ENCODE data around the gene OBSCN.

DNA sequence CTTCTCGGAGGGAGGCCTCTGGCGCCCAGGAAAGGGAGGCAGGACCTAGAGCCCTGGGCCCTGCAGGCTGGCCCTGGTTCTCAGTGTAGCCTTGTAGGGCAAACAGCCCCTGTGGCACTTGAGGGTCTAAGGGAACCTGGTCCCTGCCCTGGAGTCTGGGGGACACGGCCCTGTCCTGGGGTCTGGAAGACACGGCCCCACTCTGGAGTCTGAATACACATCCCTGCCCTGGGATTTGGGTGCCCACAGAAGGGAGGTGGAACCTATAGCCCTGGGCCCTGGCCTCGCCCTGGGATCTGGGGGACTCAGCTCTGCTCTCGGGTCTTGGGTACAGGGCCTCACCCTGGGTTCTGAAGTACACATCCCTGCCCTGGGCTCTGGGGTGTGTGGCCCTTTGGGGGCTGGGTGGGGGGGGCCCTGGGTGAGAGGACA, 97.9 kb downstream of the OBSCN start:
- TF ChIP-seq, protein P1, sequence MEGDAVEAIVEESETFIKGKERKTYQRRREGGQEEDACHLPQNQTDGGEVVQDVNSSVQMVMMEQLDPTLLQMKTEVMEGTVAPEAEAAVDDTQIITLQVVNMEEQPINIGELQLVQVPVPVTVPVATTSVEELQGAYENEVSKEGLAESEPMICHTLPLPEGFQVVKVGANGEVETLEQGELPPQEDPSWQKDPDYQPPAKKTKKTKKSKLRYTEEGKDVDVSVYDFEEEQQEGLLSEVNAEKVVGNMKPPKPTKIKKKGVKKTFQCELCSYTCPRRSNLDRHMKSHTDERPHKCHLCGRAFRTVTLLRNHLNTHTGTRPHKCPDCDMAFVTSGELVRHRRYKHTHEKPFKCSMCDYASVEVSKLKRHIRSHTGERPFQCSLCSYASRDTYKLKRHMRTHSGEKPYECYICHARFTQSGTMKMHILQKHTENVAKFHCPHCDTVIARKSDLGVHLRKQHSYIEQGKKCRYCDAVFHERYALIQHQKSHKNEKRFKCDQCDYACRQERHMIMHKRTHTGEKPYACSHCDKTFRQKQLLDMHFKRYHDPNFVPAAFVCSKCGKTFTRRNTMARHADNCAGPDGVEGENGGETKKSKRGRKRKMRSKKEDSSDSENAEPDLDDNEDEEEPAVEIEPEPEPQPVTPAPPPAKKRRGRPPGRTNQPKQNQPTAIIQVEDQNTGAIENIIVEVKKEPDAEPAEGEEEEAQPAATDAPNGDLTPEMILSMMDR (conservative IDR thresholded peaks at IDR 0.05; ENCODE audit: low read length): no peak
- no peak for TF ChIP-seq EZH2phosphoT487 (IDR thresholded peaks at IDR 0.05; ENCODE audit: borderline replicate concordance, low read depth, low read length)

Data from OCI-LY7 (cell line).